Smooth muscle cell (in vitro differentiated cells): ENCODE results near the gene COL4A6. TPM values are rescaled to one million over a fixed set of nuclear protein-coding genes. Genes with fewer than 3 reads are reported as not detected.

Experiments used
- DNase-seq: peaks from one replicate; lab custom pipeline; 2025; ENCODE audit not compliant: unreplicated experiment; lab: John Stamatoyannopoulos, UW
- H2AFZ ChIP-seq: fragments of 200-600 bp; sonication (generic); 2 replicates; pipeline ENCODE4 v1.6.0; 2016; ENCODE audit warnings: antibody characterized with exemption, low read depth, mild to moderate bottlenecking
- H3F3A ChIP-seq: fragments of 200-600 bp; sonication (generic); 2 replicates; pipeline ENCODE4 v1.6.0; 2017; ENCODE audit warnings: antibody characterized with exemption, low read depth
- H3K27ac ChIP-seq: fragments of 200-600 bp; sonication (generic); 2 replicates; pipeline ENCODE4 v1.5.1; 2016; ENCODE audit warnings: low read depth, mild to moderate bottlenecking
- H3K27me3 ChIP-seq: fragments of 200-600 bp; sonication (generic); 2 replicates; pipeline ENCODE4 v1.6.1; 2016; ENCODE audit warnings: low read depth, mild to moderate bottlenecking
- H3K36me3 ChIP-seq: fragments of 200-600 bp; sonication (generic); 2 replicates; pipeline ENCODE4 v1.5.1; 2016; ENCODE audit warnings: low read depth
- H3K4me1 ChIP-seq: fragments of 200-600 bp; sonication (generic); 2 replicates; pipeline ENCODE4 v1.5.1; 2016; ENCODE audit warnings: low read depth
- H3K4me2 ChIP-seq: fragments of 200-600 bp; sonication (generic); 2 replicates; pipeline ENCODE4 v1.6.0; 2016; ENCODE audit warnings: mild to moderate bottlenecking
- H3K4me3 ChIP-seq: fragments of 200-600 bp; sonication (generic); 2 replicates; pipeline ENCODE4 v1.5.1; 2016; ENCODE audit warnings: mild to moderate bottlenecking
- H3K79me2 ChIP-seq: fragments of 200-600 bp; sonication (generic); 2 replicates; pipeline ENCODE4 v1.6.0; 2016; ENCODE audit warnings: low read depth, mild to moderate bottlenecking
- H3K9ac ChIP-seq: fragments of 200-600 bp; sonication (generic); 2 replicates; pipeline ENCODE4 v1.6.0; 2016; ENCODE audit warnings: low read depth
- H3K9me3 ChIP-seq: fragments of 200-600 bp; sonication (generic); replicated peaks from 2 replicates; pipeline ENCODE4 v1.5.1; 2016; ENCODE audit warnings: low read depth
- H4K20me1 ChIP-seq: fragments of 200-600 bp; sonication (generic); 2 replicates; pipeline ENCODE4 v1.6.0; 2016; ENCODE audit warnings: low read depth
- CTCF ChIP-seq: fragments of 200-600 bp; sonication (generic); IDR thresholded peaks from 2 replicates; pipeline ENCODE4 v1.5.1; 2017; ENCODE audit warnings: borderline replicate concordance, mild to moderate bottlenecking, antibody characterized with exemption; ENCODE audit not compliant: insufficient read depth, poor library complexity, severe bottlenecking
- WGBS: methylation state at CpG from one replicate; pipeline ENCODE4 v1.1.7; 2016; ENCODE audit warnings: low lambda C conversion rate; 5-methylcytosine and 5-hydroxymethylcytosine counted together
- polyA plus RNA-seq: library from polyadenylated mRNA; unstranded; fragments of >200 nt; fragmentation: Nextera tagmentation; extraction: Ambion mirVana; gene quantifications from 2 replicates; pipeline ENCODE4 v1.2.1, GENCODE V29; 2016
- total RNA-seq: library from RNA; depleted of rRNA; stranded (reverse); fragments of >200 nt; gene quantifications from 2 replicates; pipeline ENCODE4 v1.2.3, GENCODE V29; 2014

The COL4A6 gene
- total and polyA plus RNA-seq, 2 experiments from 2014 or later, result 10.2 to 15.1 TPM

- Histone ChIP-seq H3K79me2 (no peaks in the 10 kb centered on the region), H3K27ac (no peak overlapping the region), H3K4me2 (no peak overlapping the region), H3K9me3 (peaks cover 3% of the 10 kb centered on the region), H3K36me3 (no peaks in the 10 kb centered on the region), H3K4me1 (no peaks in the 10 kb centered on the region), H3K9ac (no peak overlapping the region), H3K4me3 (no peak overlapping the region), H4K20me1 (no peaks in the 10 kb centered on the region), H3F3A (no peaks in the 10 kb centered on the region), H2AFZ (no peak overlapping the region), H3K27me3 (no peaks in the 10 kb centered on the region)
- WGBS, result 72% methylated on average over 4 of the region's 4 CpGs
- TF ChIP-seq CTCF, result no peak
- no peak for DNase-seq
These were observed 202.2 kb downstream of the COL4A6 start for GRCh38 chrX:108235986-108236385.

GRCh38 chrX:108230574-108230973 lies 207.6 kb downstream of the COL4A6 start:
- WGBS, result 82% methylated on average over 1 of the region's 1 CpG
- no peaks in the 10 kb centered on the region for H3K9me3 ChIP-seq
- TF ChIP-seq CTCF, result no peak

GRCh38 chrX:108224727-108225621 lies 213.2 kb downstream of the COL4A6 start:
- Histone ChIP-seq H3K4me1 (no peaks in the 10 kb centered on the region), H3K27me3 (no peaks in the 10 kb centered on the region), H3K79me2 (no peaks in the 10 kb centered on the region), H2AFZ (no peak overlapping the region), H3K4me2 (no peak overlapping the region), H3K36me3 (no peaks in the 10 kb centered on the region), H3F3A (no peaks in the 10 kb centered on the region), H3K9ac (no peak overlapping the region), H3K27ac (no peak overlapping the region), H3K4me3 (no peak overlapping the region), H3K9me3 (no peaks in the 10 kb centered on the region), H4K20me1 (no peaks in the 10 kb centered on the region)
- no peak for DNase-seq
- TF ChIP-seq CTCF, result peak; percentile 56
- 27% methylated on average over 11 of the region's 11 CpGs for WGBS

More at GRCh38 chrX:108230574-108230973, 207.6 kb downstream of the COL4A6 start:
- Histone ChIP-seq H3K36me3 (no peaks in the 10 kb centered on the region), H3K4me2 (no peak overlapping the region), H3F3A (no peaks in the 10 kb centered on the region), H3K27me3 (no peaks in the 10 kb centered on the region), H3K4me1 (no peaks in the 10 kb centered on the region), H3K27ac (no peak overlapping the region), H4K20me1 (no peaks in the 10 kb centered on the region), H2AFZ (no peak overlapping the region), H3K4me3 (no peak overlapping the region), H3K79me2 (no peaks in the 10 kb centered on the region), H3K9ac (no peak overlapping the region)
- no peak for DNase-seq
